Suppressor macrophage (primary cell): ENCODE measurements around the gene INO80B.
"Not testable (repeated sequence)": the region's sequence is repeated elsewhere in the genome, so short reads cannot be mapped to it uniquely, and the experiment has no call there.

Source experiments
- DNase-seq, 4 experiments: peaks; one replicate each; pipeline ENCODE4 v3.0.0-alpha.2; 2020 to 2022
- total RNA-seq, 17 experiments: gene quantifications; one replicate each; lab custom pipeline; 2026; ENCODE audit warnings: mixed read lengths in 6 of 17, inconsistent platforms in 3 of 17; lab: John Stamatoyannopoulos, UW

The INO80B gene
- 0 to 0.24 (median 0.15) reads per million in 17 experiments for total RNA-seq

DNA sequence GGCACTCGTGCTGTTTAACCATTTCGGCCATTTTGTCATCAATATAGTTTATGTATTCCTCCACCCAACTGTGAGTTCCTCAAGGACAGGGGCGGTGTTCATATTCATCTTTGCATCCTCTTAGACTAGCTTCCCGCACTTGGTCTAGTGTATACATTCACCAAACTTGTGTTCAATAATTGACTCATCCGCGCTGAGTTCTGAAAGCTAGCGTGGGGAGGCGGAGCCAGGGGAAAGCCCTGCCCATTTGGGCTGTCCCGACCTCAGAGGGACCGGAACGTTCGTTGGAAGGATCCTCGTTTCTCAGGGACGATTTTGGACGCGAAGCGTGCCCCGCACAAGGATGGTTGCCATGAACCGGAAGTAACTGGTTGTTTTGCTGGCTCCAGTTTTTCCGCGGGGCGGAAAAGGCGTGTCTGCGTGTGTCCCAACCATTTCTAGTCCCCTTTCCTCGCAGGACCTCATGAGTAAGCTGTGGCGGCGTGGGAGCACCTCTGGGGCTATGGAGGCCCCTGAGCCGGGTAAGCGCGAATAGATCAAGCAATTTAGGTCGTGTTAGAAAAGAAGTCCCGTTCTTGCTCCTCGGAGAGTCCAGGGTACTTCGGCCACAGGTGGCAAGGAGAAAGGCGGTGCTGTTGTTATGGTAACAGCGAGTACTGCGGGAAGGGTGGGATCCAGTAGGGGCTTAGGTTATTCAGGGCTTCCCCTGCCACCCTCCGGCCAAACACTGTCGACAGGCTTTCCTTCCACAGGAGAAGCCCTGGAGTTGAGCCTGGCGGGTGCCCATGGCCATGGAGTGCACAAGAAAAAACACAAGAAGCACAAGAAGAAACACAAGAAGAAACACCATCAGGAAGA, at the start of gene INO80B:
Gene INO80B, plus strand, starts transcription at position 434 of the 858 bp plus-strand sequence. Its CDS starts 30 bp downstream, at position 464.
- peak; percentile 97 to 99 (median 98) for DNase-seq

DNA sequence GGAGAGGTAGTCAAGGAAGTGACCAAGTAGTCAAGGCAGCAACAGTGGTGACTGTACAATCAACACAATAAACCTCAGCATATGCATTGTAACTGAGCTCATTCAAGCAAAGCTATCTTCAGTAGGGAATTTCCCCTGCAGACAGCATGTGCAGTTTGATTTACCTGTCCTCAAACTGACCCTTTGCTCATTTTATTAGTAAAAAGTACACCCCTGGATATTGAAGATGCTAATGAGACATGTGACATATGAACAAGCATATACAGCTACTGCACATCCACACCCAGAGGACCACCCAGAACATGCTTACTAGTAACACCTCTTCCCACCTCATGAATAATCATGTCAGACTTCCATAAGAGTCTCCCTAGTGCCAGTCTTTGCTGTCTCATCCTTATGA, 48.9 kb upstream of the INO80B start:
- DNase-seq: no peak

- DNase-seq: no peak
These were observed 47.2 kb upstream of the INO80B start for GRCh38 chr2:74407682-74408081.

DNA sequence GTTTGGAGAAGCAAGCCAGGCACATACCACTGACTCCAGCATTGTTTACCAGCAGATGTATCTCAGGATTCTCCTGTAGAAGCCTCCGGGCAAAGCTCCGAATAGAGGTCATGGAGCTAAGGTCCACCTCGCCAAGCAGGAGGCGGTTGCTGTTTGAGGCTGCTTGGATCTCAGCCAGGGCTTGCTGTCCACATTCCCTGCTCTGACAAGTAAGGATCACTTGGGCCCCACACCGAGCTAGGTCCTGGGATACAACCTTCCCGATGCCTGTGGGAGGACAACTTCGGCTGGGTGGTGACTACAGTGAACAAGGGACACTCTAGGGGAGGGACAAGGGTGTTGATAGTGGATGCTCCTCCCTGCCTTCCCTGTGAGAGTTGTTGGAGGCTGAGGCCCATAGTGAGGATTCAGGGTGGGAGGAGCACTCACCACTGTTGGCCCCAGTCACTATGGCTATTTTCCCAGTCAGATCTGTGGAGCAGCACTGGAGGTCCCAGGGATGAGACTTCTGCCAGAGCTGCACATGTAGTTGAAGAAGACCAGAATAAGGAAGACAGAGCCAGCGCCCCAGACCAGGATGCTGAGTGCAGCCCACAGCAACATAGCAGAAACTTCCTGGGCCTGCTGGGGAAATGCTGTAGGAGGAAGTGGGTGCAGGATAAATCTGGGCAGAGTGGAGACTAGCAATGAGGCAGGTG, 41.7 kb upstream of the INO80B start:
- DNase-seq: peak; percentile 27 to 58 (median 48)

DNA sequence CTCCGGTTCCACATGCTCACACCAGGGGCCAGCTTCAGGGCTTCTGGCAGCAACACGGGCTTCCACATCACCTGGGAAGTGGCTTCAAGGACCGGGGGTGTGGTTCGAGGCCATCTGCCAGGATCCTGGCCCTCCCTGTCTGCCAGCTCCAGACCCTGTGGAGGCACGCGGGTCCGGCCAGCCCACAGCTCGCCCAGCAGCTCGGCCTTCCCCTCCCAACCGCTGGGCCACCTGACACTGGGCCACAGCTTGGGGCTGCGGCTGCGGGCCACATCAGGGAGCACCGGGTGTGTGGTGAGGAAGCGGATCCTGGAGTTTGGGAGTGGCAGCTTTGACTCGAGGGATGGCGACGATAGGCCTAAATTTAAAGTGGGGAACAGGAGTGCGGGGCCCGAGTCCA, 40.4 kb upstream of the INO80B start:
- no peak for DNase-seq

DNA sequence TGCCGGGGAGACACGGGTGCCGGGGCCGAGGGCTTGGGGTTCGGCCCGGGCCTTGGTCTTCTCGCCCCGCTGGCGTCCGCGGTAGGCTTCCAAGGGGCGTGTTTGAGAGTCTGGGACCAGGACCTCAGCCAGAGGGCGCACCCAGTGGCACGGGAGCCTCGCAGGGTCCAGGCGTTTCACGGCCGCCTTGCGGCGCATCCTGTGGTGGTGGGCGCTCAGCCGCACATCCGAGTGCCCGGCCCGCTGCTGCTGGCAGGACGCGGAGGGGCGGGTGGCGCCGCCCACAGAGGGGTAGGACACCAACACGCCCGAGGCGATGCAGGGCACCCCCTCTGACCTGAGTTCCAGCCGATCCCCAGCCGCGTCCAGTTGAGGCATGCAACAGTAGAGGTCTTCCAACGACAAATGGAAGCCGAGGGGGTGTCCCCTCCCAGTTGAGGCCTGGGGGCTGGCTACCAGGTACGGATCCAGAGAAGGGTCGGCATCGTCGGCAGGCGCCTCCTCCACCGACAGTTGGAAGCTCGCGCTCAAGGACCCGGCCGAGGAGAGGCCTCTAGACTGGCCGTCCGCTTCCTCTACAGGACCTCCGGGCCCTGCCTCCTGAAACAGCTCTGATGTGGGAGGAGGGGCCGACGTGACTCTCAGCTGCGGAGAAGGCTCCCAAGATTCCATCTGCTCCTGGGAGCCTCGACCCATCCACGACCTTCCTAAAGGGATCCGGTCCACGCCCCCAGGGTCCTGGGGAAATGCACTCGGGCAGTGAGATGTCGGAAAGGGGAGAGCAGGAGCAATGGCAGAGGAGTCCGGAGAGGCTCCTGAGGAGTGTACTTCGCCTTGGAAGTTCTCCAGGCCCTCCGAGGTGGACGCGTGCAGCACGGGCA, 39.8 kb upstream of the INO80B start:
- DNase-seq: peak; percentile 25 to 55 (median 28)

DNA sequence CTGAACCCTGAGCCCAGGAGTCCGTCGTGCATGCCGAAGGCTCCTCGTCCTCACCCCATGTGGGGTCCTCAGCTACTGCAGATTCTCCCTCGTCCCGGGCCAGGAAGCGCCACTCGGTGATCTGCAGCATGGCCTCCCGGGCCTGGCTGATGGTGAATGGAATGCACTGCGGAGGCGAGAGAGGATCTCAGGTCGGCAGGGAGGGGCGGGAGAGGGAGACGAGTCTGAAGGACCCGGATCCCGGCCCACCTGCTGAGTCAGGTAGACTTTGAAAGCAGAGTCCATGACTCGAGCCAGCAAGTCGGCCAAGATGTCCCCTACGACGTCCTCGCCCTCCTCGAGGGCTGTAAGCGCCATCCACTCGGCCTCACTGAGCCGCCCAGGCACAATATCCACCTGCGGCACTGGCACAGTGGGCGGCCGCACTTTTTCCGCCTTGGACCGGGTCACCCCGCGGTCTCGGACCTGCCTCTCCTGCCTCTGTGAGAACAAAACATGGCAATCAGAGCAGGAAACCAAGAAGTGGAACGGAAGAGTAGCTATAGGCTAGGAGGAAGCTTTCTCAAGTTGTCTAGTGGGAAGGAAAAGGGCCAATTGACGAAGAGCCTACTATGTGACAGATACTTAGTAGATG, 39.0 kb upstream of the INO80B start:
- no peak for DNase-seq

DNA sequence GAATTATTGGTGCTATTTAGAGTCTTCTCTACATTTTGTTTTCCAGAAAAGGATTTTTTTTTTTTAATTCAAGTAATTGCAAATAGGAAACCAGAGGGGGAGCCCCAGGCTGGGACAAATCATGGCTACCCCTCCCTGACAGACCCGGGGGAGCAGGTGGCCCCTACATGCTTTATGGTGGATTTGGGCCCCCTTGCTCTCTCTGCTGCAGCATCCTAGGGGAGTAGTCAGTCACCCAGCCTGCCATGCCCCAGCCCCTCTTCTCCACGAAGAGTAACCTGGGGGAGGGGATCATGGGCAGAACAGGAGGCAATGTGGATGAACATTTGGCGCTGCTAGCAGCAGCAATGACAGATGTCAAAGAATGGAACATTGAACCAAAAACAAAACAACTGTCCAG, 38.1 kb upstream of the INO80B start:
- no peak for DNase-seq

GRCh38 chr2:74417197-74417596, 37.7 kb upstream of the INO80B start:
- DNase-seq: no peak

GRCh38 chr2:74417763-74418162, 37.1 kb upstream of the INO80B start:
- no peak for DNase-seq

DNA sequence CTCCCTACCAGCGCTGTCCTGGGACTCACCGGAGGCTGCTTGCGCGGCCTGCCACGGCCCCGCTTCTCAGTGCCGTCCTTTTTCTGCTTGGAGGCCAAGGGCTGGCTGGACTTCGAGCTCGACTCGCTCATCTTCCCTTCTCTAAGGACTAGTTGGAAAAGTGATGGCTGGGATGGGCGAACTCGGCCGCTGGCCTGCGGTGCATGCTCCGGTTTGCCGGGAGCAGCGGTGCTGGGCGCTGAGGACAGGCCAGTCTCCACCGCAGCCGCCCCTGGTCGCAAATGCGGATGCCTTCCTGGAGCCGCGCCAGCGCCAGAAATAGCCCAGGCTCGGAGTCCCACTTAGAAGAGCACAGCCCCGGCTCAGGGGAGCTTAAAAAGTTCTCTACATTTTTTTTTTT, 36.6 kb upstream of the INO80B start:
- DNase-seq: no peak

- peak in 2 of 4 experiments; percentile 25 to 44 for DNase-seq
These were observed 35.5 kb upstream of the INO80B start for GRCh38 chr2:74419345-74419744.

GRCh38 chr2:74420006-74420405, 34.9 kb upstream of the INO80B start:
- DNase-seq: no peak

DNA sequence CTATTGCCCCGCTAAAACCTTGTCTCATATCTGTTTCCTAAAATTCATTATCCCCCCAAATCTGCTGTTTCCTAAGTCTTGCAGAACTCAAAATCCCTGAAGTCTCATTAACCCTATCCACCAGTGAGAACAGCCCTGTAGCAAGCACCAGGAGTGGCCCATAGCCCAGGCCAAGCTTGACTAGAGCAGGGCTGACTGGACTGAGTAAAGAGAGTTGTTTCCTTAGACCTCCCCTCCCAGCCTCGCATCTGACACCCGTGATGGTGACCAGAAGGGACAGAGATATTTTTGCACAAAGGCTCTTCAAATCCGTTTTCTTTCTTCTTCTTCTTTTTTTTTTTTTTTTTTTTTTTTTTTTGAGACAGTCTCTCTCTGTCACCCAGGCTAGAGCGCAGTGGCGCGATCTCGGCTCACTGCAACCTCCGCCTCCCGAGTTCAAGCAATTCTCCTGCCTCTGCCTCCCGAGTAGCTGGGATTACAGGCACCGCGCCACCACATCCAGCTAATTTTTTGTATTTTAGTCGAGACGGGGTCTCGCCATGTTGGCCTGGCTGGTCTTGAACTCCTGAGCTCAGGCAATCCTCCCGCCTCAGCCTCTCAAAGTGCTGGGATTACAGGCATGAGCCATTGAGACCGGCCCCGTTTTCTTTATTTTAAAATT, 34.3 kb upstream of the INO80B start:
- DNase-seq: not testable (repeated sequence)

DNA sequence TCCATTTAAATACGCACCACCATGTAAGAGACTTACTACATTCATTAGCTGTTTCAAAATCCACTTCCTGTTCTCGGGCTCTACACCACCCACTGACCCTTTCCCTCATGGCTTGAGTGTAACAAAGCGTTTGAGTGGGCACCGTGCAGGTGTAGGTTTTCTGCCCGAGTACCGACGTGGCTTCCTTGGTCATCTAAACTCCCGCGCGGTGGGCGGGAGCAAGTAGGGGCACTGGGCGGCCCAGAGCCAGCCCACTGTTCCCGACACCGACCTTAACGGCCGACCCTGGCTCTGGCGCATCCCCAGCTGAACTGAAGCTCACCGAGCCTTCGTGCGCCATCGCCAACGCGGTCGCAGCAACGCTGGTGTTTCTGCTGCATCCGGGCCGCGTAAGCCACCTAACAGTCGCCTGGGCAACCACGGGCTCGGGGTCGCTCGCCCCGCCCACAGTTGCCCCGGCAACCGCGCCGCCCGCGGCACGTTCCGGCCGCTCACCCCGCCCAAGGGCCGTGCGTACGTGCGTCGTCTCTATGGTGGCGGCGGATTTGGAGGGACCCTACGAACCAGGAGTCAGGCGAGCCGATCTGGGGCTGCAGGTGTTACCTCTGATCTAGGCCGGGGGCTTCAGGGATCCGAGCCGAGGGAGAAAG, 33.5 kb upstream of the INO80B start, which contains the start of the genes C2orf81 and WDR54:
Gene C2orf81, minus strand, starts transcription at position 399 of the 650 bp plus-strand sequence. Its CDS starts 59 bp downstream, at position 340.
Gene WDR54, plus strand, starts transcription at position 510 of the 650 bp plus-strand sequence. CDS start 424 bp downstream, outside the sequence.
- peak; percentile 77 to 89 (median 84) for DNase-seq

- no peak for DNase-seq
These were observed 31.4 kb upstream of the INO80B start for GRCh38 chr2:74423231-74424095.

DNA sequence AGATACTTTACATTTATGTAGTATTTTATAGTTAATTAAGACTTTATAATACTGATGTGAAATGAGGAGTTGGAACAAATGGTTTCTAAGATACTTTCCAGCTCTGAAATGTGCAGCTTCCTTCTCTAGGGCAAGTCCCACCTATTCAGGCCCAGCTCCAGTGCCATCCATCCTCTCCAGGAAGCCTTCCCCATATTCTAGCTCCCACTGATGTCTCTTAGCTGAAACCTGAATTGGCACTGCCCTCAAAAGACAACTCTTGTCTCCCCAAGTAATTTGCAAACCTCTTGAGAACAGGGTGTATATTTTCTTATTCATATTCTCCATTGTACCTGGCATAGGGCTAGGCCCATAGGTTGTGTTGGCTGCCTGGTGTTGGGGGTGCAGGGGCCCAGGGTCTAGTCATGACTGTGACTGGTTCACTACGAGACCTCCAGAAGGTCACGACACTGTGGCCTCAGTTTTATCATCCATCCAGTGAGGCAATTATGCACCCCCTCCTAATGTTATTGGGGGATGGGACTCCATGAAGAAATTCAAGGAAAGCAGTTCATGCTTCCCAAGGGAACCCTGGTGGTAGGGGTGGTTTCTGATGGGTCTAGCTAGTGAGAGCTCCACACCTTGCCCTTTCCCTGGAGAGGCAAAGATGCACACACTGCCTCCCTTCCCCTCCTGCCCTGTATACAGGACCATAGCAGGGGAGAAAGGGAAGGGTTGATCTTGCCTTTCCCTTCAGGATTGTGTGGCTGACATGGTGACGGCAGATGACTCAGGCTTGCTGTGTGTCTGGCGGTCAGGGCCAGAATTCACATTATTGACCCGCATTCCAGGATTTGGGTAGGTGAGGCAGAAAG, 30.5 kb upstream of the INO80B start:
- no peak for DNase-seq

GRCh38 chr2:74424995-74425406, 29.9 kb upstream of the INO80B start:
- DNase-seq: no peak

- no peak for DNase-seq
These were observed 29.4 kb upstream of the INO80B start for GRCh38 chr2:74425523-74425922.
